PC-3 (cell line): ENCODE measurements around the gene SDK1. TPM values are rescaled to one million over a fixed set of nuclear protein-coding genes. Genes with fewer than 3 reads are reported as not detected.

Experiments used
- ATAC-seq: fragments of 200-7000 bp; cut with Tn5 transposase; 2 replicates; pipeline ENCODE4 v1.9.1; 2020; ENCODE audit warnings: mild to moderate bottlenecking, moderate library complexity
- BruUV-seq: library from RNA; stranded (reverse); fragments of 400-500 nt; replicated peaks from 2 replicates; lab custom pipeline; 2021; lab: Mats Ljungman, UMichigan
- CTCF ChIA-PET: fragments of 300-600 bp; sonication (Branson Sonifier 250); formaldehyde crosslinking; loops from one replicate; lab custom pipeline; 2022; ENCODE audit warnings: antibody characterized with exemption; lab: Charles Lee
- POLR2A ChIA-PET: fragments of 300-600 bp; sonication (Branson Sonifier 250); formaldehyde crosslinking; loops from one replicate; lab custom pipeline; 2022; ENCODE audit warnings: antibody characterized with exemption; ENCODE audit not compliant: unreplicated experiment; lab: Charles Lee
- DNase-seq: peaks from one replicate; pipeline ENCODE4 v3.0.0-alpha.2; 2015
- H2AFZ ChIP-seq: fragments of 300-600 bp; sonication (generic); 2 replicates; pipeline ENCODE4 v1.6.0; 2016; ENCODE audit warnings: antibody characterized with exemption, low read length
- H3F3A ChIP-seq: fragments of 300-600 bp; sonication (generic); one replicate; pipeline ENCODE4 v1.6.0; 2017; ENCODE audit warnings: antibody characterized with exemption, low read length, control low read depth, mild to moderate bottlenecking; ENCODE audit not compliant: unreplicated experiment
- H3K27ac ChIP-seq: fragments of 300-600 bp; sonication (generic); 2 replicates; pipeline ENCODE4 v1.5.1; 2016; ENCODE audit warnings: mild to moderate bottlenecking, low read length
- H3K27me3 ChIP-seq: fragments of 300-600 bp; sonication (generic); 2 replicates; pipeline ENCODE4 v1.6.1; 2016; ENCODE audit warnings: low read length, mixed read lengths
- H3K36me3 ChIP-seq: fragments of 300-600 bp; sonication (generic); 2 replicates; pipeline ENCODE4 v1.6.1; 2016; ENCODE audit warnings: low read depth, mixed run types, low read length, mixed read lengths
- H3K4me1 ChIP-seq: fragments of 300-600 bp; sonication (generic); 2 replicates; pipeline ENCODE4 v1.5.1; 2016; ENCODE audit warnings: low read length; ENCODE audit not compliant: insufficient read depth
- H3K4me2 ChIP-seq: fragments of 300-600 bp; sonication (generic); 2 replicates; pipeline ENCODE4 v1.6.0; 2016; ENCODE audit warnings: low read length
- H3K4me3 ChIP-seq: fragments of 300-600 bp; sonication (generic); 2 replicates; pipeline ENCODE4 v1.5.1; 2016; ENCODE audit warnings: mild to moderate bottlenecking, low read length, mixed read lengths
- H3K79me2 ChIP-seq: fragments of 300-600 bp; sonication (generic); 2 replicates; pipeline ENCODE4 v1.6.1; 2017; ENCODE audit warnings: low read length, mixed read lengths
- H3K9ac ChIP-seq: fragments of 300-600 bp; sonication (generic); 2 replicates; pipeline ENCODE4 v1.6.0; 2016; ENCODE audit warnings: mild to moderate bottlenecking, low read length
- H3K9me2 ChIP-seq: fragments of 300-600 bp; sonication (generic); replicated peaks from 2 replicates; pipeline ENCODE4 v1.6.1; 2016; ENCODE audit warnings: mixed run types, low read length, mixed read lengths
- H3K9me3 ChIP-seq: fragments of 300-600 bp; sonication (generic); 2 replicates; pipeline ENCODE4 v1.6.1; 2016; ENCODE audit warnings: low read length, mixed read lengths
- H4K20me1 ChIP-seq: fragments of 300-600 bp; sonication (generic); 2 replicates; pipeline ENCODE4 v1.6.1; 2016; ENCODE audit warnings: low read length, mixed read lengths
- EZH2 ChIP-seq: fragments of 300-600 bp; sonication (generic); IDR thresholded peaks from one replicate; pipeline ENCODE4 v1.6.1; 2017; ENCODE audit warnings: antibody characterized with exemption, mild to moderate bottlenecking, low read length; ENCODE audit not compliant: unreplicated experiment
- EZH2phosphoT487 ChIP-seq: fragments of 300-600 bp; sonication (generic); IDR thresholded peaks from 2 replicates; pipeline ENCODE4 v1.6.1; 2018; ENCODE audit warnings: mild to moderate bottlenecking, antibody characterized with exemption, low read length, borderline replicate concordance
- intact Hi-C: fragments of 100-400 bp; cut with micrococcal nuclease; formaldehyde crosslinking; loops from 2 replicates; pipeline ENCODE4 v1.9.0; 2023
- total RNA-seq: library from RNA; depleted of rRNA; stranded (reverse); fragments of >200 nt; gene quantifications from 2 replicates; pipeline ENCODE4 v1.2.3, GENCODE V29; 2014
- TF ChIP-seq, protein P1 (sequence below): fragments of 300-600 bp; sonication (generic); conservative IDR thresholded peaks from 2 replicates; pipeline ENCODE4 v1.5.1; 2017; ENCODE audit warnings: antibody characterized with exemption, low read depth, mild to moderate bottlenecking, low read length

The SDK1 gene
- total RNA-seq, 1 experiment from 2014 or later, result 2.8 TPM

GRCh38 chr7:3767917-3768777, 467.1 kb downstream of the SDK1 start:
- Histone ChIP-seq H3K9ac (no peak overlapping the region), H3K9me2 (no peaks in the 10 kb centered on the region), H3K36me3 (no peaks in the 10 kb centered on the region), H3K4me2 (no peak overlapping the region), H3K79me2 (no peaks in the 10 kb centered on the region), H3K4me3 (no peak overlapping the region), H3K27me3 (no peaks in the 10 kb centered on the region), H2AFZ (no peak overlapping the region), H3K4me1 (no peaks in the 10 kb centered on the region), H4K20me1 (no peaks in the 10 kb centered on the region), H3K9me3 (no peaks in the 10 kb centered on the region), H3K27ac (no peak overlapping the region), H3F3A (no peaks in the 10 kb centered on the region)
- no peak for DNase-seq
- CTCF ChIA-PET, result no interaction called here
- BruUV-seq, result no TSS peak
- TF ChIP-seq, protein P1, sequence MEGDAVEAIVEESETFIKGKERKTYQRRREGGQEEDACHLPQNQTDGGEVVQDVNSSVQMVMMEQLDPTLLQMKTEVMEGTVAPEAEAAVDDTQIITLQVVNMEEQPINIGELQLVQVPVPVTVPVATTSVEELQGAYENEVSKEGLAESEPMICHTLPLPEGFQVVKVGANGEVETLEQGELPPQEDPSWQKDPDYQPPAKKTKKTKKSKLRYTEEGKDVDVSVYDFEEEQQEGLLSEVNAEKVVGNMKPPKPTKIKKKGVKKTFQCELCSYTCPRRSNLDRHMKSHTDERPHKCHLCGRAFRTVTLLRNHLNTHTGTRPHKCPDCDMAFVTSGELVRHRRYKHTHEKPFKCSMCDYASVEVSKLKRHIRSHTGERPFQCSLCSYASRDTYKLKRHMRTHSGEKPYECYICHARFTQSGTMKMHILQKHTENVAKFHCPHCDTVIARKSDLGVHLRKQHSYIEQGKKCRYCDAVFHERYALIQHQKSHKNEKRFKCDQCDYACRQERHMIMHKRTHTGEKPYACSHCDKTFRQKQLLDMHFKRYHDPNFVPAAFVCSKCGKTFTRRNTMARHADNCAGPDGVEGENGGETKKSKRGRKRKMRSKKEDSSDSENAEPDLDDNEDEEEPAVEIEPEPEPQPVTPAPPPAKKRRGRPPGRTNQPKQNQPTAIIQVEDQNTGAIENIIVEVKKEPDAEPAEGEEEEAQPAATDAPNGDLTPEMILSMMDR, result no peak
- no peak for TF ChIP-seq EZH2
- no peak for TF ChIP-seq EZH2phosphoT487
- no peak for ATAC-seq
- intact Hi-C loops, result no loop called here
- POLR2A ChIA-PET, result no interaction called here

GRCh38 chr7:3771906-3772305, 470.9 kb downstream of the SDK1 start:
- Histone ChIP-seq H3K36me3 (no peaks in the 10 kb centered on the region), H3K79me2 (no peaks in the 10 kb centered on the region), H3K4me1 (no peaks in the 10 kb centered on the region), H3K9me3 (no peaks in the 10 kb centered on the region), H3F3A (no peaks in the 10 kb centered on the region), H3K4me2 (no peak overlapping the region), H3K9ac (no peak overlapping the region), H3K27ac (no peak overlapping the region), H3K9me2 (no peaks in the 10 kb centered on the region), H4K20me1 (no peaks in the 10 kb centered on the region), H3K27me3 (no peaks in the 10 kb centered on the region), H3K4me3 (no peak overlapping the region), H2AFZ (no peak overlapping the region)
- intact Hi-C loops, result no loop called here
- POLR2A ChIA-PET, result no interaction called here
- no peak for TF ChIP-seq EZH2
- no peak for TF ChIP-seq EZH2phosphoT487
- TF ChIP-seq, protein P1, result no peak
- ATAC-seq, result no peak
- no peak for DNase-seq
- BruUV-seq, result no TSS peak
- CTCF ChIA-PET, result no interaction called here

- POLR2A ChIA-PET, result no interaction called here
- Histone ChIP-seq H3F3A (no peaks in the 10 kb centered on the region), H3K9me2 (no peaks in the 10 kb centered on the region), H3K27ac (no peak overlapping the region), H3K9me3 (no peaks in the 10 kb centered on the region; the same call in 1 of the 2 replicates), H4K20me1 (no peaks in the 10 kb centered on the region), H3K4me2 (no peak overlapping the region), H3K27me3 (no peaks in the 10 kb centered on the region), H3K79me2 (no peaks in the 10 kb centered on the region), H3K9ac (no peak overlapping the region), H3K4me1 (no peaks in the 10 kb centered on the region), H3K4me3 (no peak overlapping the region), H2AFZ (no peak overlapping the region), H3K36me3 (no peaks in the 10 kb centered on the region; the same call in 1 of the 2 replicates)
- intact Hi-C loops, result no loop called here
- TF ChIP-seq EZH2 (no peak), EZH2phosphoT487 (no peak)
- TF ChIP-seq, protein P1, result no peak
- ATAC-seq (no peak), DNase-seq (no peak)
- BruUV-seq, result no TSS peak
- CTCF ChIA-PET, result no interaction called here
Measured at GRCh38 chr7:3778345-3778744, 477.3 kb downstream of the SDK1 start.
